Neuronal stem cell (in vitro differentiated cells): ENCODE results near the gene MACROD1.

Experiments used
- DNase-seq: peaks from one replicate; pipeline ENCODE4 v3.0.0-alpha.2; 2013; ENCODE audit warnings: low spot score
- H2AFZ ChIP-seq: one replicate; pipeline ENCODE4 v1.6.1; 2013; ENCODE audit warnings: mild to moderate bottlenecking, low read length, inconsistent platforms
- H2AK5ac ChIP-seq: 2 replicates; pipeline ENCODE4 v1.6.1; 2013; ENCODE audit warnings: low read depth, mild to moderate bottlenecking, inconsistent platforms, low read length, moderate library complexity, mixed read lengths
- H2BK120ac ChIP-seq: 2 replicates; pipeline ENCODE4 v1.6.1; 2013; ENCODE audit warnings: low read depth, mild to moderate bottlenecking, inconsistent platforms, low read length, moderate library complexity, mixed read lengths
- H2BK12ac ChIP-seq: one replicate; pipeline ENCODE4 v1.6.1; 2013; ENCODE audit warnings: low read length, inconsistent platforms
- H2BK15ac ChIP-seq: 2 replicates; pipeline ENCODE4 v1.6.1; 2013; ENCODE audit warnings: mild to moderate bottlenecking, low read length, inconsistent platforms, mixed read lengths
- H2BK5ac ChIP-seq: one replicate; pipeline ENCODE4 v1.6.1; 2013; ENCODE audit warnings: inconsistent platforms, mild to moderate bottlenecking, low read length, moderate library complexity
- H3K14ac ChIP-seq: one replicate; pipeline ENCODE4 v1.6.1; 2013; ENCODE audit warnings: low read length, inconsistent platforms
- H3K18ac ChIP-seq: 2 replicates; pipeline ENCODE4 v1.6.1; 2013; ENCODE audit warnings: low read length, inconsistent platforms
- H3K23ac ChIP-seq: 2 replicates; pipeline ENCODE4 v1.6.1; 2013; ENCODE audit warnings: low read depth, mild to moderate bottlenecking, mixed read lengths, low read length, inconsistent platforms; ENCODE audit not compliant: poor library complexity
- H3K27ac ChIP-seq: replicated peaks from 3 replicates; pipeline ENCODE4 v1.5.1; 2013; ENCODE audit warnings: low read length, inconsistent platforms
- H3K27me3 ChIP-seq, 3 experiments: 2 replicates each; pipeline ENCODE4 v1.6.1; 2013; ENCODE audit warnings: low read length in 3 of 3, mild to moderate bottlenecking in 2 of 3, inconsistent platforms in 1 of 3, low read depth in 1 of 3, mixed read lengths in 1 of 3, moderate library complexity in 1 of 3; ENCODE audit not compliant: control insufficient read depth in 3 of 3, insufficient read depth in 3 of 3
- H3K36me3 ChIP-seq, 2 donors: replicated peaks in 1 of 2; 2 replicates each; pipeline ENCODE4 v1.6.1; 2013; ENCODE audit warnings: low read length in 2 of 2; ENCODE audit not compliant: control insufficient read depth in 2 of 2, insufficient read depth in 2 of 2
- H3K4ac ChIP-seq: 2 replicates; pipeline ENCODE4 v1.6.1; 2013; ENCODE audit warnings: inconsistent platforms, mild to moderate bottlenecking, low read length, moderate library complexity
- H3K4me1 ChIP-seq, 2 donors: 1 replicate in 1 of 2; 2 replicates in 1 of 2; pipeline ENCODE4 v1.6.1; 2013; ENCODE audit warnings: low read length in 2 of 2, low read depth in 1 of 2; ENCODE audit not compliant: control insufficient read depth in 2 of 2, insufficient read depth in 1 of 2
- H3K4me2 ChIP-seq: one replicate; pipeline ENCODE4 v1.6.1; 2013; ENCODE audit warnings: mild to moderate bottlenecking, low read length, inconsistent platforms; ENCODE audit not compliant: insufficient read depth, poor library complexity, severe bottlenecking
- H3K4me3 ChIP-seq, 2 donors: 2 replicates each; pipeline ENCODE4 v1.5.1; 2013; ENCODE audit warnings: low read length in 2 of 2, mild to moderate bottlenecking in 2 of 2, inconsistent platforms in 1 of 2, moderate library complexity in 1 of 2
- H3K79me1 ChIP-seq: one replicate; pipeline ENCODE4 v1.6.1; 2013; ENCODE audit warnings: low read depth, mild to moderate bottlenecking, inconsistent platforms, low read length, moderate library complexity
- H3K9ac ChIP-seq: one replicate; pipeline ENCODE4 v1.6.1; 2013; ENCODE audit warnings: mild to moderate bottlenecking, low read depth, low read length, inconsistent platforms; ENCODE audit not compliant: poor library complexity
- H3K9me3 ChIP-seq, 2 donors: replicated peaks in 1 of 2; 2 replicates each; pipeline versions ENCODE3 to v1.6.1; 2013; ENCODE audit warnings: low read length in 2 of 2, mild to moderate bottlenecking in 2 of 2, inconsistent platforms in 1 of 2, low read depth in 1 of 2, mixed read lengths in 1 of 2, moderate library complexity in 1 of 2; ENCODE audit not compliant: control insufficient read depth in 2 of 2, insufficient read depth in 1 of 2
- H4K8ac ChIP-seq: one replicate; pipeline ENCODE4 v1.6.1; 2013; ENCODE audit warnings: low read depth, mild to moderate bottlenecking, inconsistent platforms, low read length, moderate library complexity
- H4K91ac ChIP-seq: one replicate; pipeline ENCODE4 v1.6.1; 2013; ENCODE audit warnings: low read length, low read depth, mild to moderate bottlenecking, inconsistent platforms; ENCODE audit not compliant: poor library complexity
- WGBS, 2 donors: extraction: QIAGEN DNeasy Blood & Tissue Kit; methylation state at CpG; one replicate each; pipeline ENCODE4 v1.1.7; 2013; ENCODE audit warnings: missing lambda C conversion rate in 2 of 2, mixed read lengths in 1 of 2; ENCODE audit not compliant: insufficient read length in 2 of 2, insufficient replicate concordance in 1 of 2; ENCODE audit errors: extremely low coverage in 2 of 2; 5-methylcytosine and 5-hydroxymethylcytosine counted together

Gene MACROD1

GRCh38 chr11:64069401-64070313 lies 96.3 kb downstream of the MACROD1 start:
- Histone ChIP-seq H3K14ac (peak overlapping the region; percentile 47), H4K8ac (no peak overlapping the region), H3K27me3 (no peaks in the 10 kb centered on the region), H2BK12ac (peak overlapping the region; percentile 99), H4K91ac (peak overlapping the region; percentile 99), H3K23ac (peak overlapping the region; percentile 87), H3K79me1 (no peaks in the 10 kb centered on the region), H3K4me3 (no peak overlapping the region), H3K36me3 (no peaks in the 10 kb centered on the region), H2BK120ac (peak overlapping the region; percentile 95), H3K9ac (peak overlapping the region; percentile 67), H3K18ac (peak overlapping the region; percentile 96), H2BK5ac (peak overlapping the region; percentile 99), H3K27ac (peak overlapping the region; percentile 85), H3K4me1 (peaks cover 34 to 35% of the 10 kb centered on the region in 2 donors), H2AFZ (no peak overlapping the region), H3K4me2 (peak overlapping the region; percentile 34), H3K4ac (peak overlapping the region; percentile 91), H2BK15ac (peak overlapping the region; percentile 97), H3K9me3 (no peaks in the 10 kb centered on the region), H2AK5ac (peak overlapping the region; percentile 100)
- DNase-seq = no peak
- no CpG with 5 or more reads among the region's 23 CpGs for WGBS, 2 donors

- H2BK15ac ChIP-seq = peak overlapping the region; percentile 97
- WGBS, 2 donors = no CpG with 5 or more reads among the region's 20 CpGs
- peak overlapping the region; percentile 67 for H3K9ac ChIP-seq
- no peak for DNase-seq
- peak overlapping the region; percentile 51 for H3K14ac ChIP-seq
- no peaks in the 10 kb centered on the region for H3K36me3 ChIP-seq
- H3K23ac ChIP-seq = peak overlapping the region; percentile 87
- H2AFZ ChIP-seq = no peak overlapping the region
- H3K27ac ChIP-seq = no peak overlapping the region
- H2BK5ac ChIP-seq = peak overlapping the region; percentile 99
- H3K4me1 ChIP-seq = peaks cover 41 to 42% of the 10 kb centered on the region in 2 donors
- no peaks in the 10 kb centered on the region for H3K9me3 ChIP-seq
- no peaks in the 10 kb centered on the region for H3K79me1 ChIP-seq
- peak overlapping the region; percentile 100 for H2AK5ac ChIP-seq
- H2BK12ac ChIP-seq = peak overlapping the region; percentile 99
- peak overlapping the region; percentile 91 for H3K4ac ChIP-seq
- peak overlapping the region; percentile 99 for H4K91ac ChIP-seq
- no peak overlapping the region for H3K4me3 ChIP-seq
- H3K27me3 ChIP-seq = no peaks in the 10 kb centered on the region
- peak overlapping the region; percentile 96 for H3K18ac ChIP-seq
- peak overlapping the region; percentile 95 for H2BK120ac ChIP-seq
- peak overlapping the region; percentile 26 for H4K8ac ChIP-seq
- no peak overlapping the region for H3K4me2 ChIP-seq
Observed at GRCh38 chr11:64068705-64069400, 97.1 kb downstream of the MACROD1 start.

GRCh38 chr11:64067230-64067993 lies 98.5 kb downstream of the MACROD1 start:
- no CpG with 5 or more reads among the region's 26 CpGs for WGBS, 2 donors
- Histone ChIP-seq H2BK15ac (peak overlapping the region; percentile 84), H3K9ac (peak overlapping the region; percentile 2), H2BK12ac (peak overlapping the region; percentile 68), H3K4me2 (no peak overlapping the region), H3K4me3 (no peak overlapping the region), H3K9me3 (no peaks in the 10 kb centered on the region), H3K36me3 (no peaks in the 10 kb centered on the region), H3K18ac (peak overlapping the region; percentile 74), H3K27ac (no peak overlapping the region), H3K23ac (peak overlapping the region; percentile 25), H3K27me3 (peaks cover 0 to 8% (median 0%) of the 10 kb centered on the region in 3 experiments), H4K91ac (no peak overlapping the region), H3K4ac (no peak overlapping the region), H3K4me1 (peaks cover 46 to 48% of the 10 kb centered on the region in 2 donors), H3K79me1 (no peaks in the 10 kb centered on the region), H2AFZ (no peak overlapping the region), H2AK5ac (peak overlapping the region; percentile 23), H4K8ac (no peak overlapping the region), H3K14ac (no peak overlapping the region), H2BK5ac (no peak overlapping the region), H2BK120ac (no peak overlapping the region)
- no peak for DNase-seq
